Left renal pelvis (tissue), 4 donors: Measurements from ENCODE around the gene OPN4. TPM values are rescaled to one million over a fixed set of nuclear protein-coding genes. Genes with fewer than 3 reads are reported as not detected.
"Not testable (repeated sequence)": the region's sequence is repeated elsewhere in the genome, so short reads cannot be mapped to it uniquely, and the experiment has no call there.

Source experiments
- DNase-seq, 4 donors: peaks; one replicate each; pipeline ENCODE4 v3.0.0-alpha.2; 2013; ENCODE audit warnings: low read depth in 4 of 4, low spot score in 3 of 4
- polyA plus RNA-seq, 4 donors: library from polyadenylated mRNA; unstranded; fragments of 120-200 nt; gene quantifications; one replicate each; pipeline ENCODE4 v1.2.1, GENCODE V29; 2013; ENCODE audit not compliant: insufficient read length in 4 of 4

Gene OPN4
- polyA plus RNA-seq = not detected

DNA sequence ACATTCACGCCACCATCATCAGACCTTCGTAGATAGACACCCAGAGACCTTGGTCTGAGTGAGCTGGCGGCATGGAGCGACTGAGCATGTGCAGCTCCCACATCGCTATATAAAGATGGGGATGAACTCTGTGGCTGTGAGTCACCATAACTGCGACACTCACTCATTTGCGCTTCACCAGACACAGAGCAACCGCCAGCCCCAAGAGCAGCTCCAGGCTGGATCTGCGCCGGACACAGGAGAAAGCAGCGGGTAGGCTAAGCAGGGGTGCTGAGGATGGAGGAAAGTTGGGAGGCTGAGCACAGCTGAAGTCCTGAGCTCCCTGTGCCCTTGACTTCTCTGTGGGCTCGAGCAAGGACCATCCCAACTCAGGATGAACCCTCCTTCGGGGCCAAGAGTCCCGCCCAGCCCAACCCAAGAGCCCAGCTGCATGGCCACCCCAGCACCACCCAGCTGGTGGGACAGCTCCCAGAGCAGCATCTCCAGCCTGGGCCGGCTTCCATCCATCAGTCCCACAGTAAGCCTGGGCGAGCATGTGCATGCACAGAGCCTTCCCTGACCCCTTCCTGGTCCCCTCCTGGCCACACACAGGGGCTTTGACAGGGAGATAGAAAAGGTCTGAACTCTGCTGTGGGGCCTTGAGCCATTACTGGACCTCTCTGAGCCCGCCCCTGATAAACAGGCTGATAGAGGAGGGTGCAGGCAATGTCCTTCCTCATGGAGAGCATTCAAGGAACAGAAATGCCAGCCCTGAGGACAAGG, at the start of gene OPN4:
OPN4 (plus strand) TSS at position 137 of the 762 bp plus-strand sequence; CDS start at position 374, 237 bp downstream.
- no peak for DNase-seq

GRCh38 chr10:86607674-86608073, 46.7 kb upstream of the OPN4 start:
- DNase-seq = no peak

- no peak for DNase-seq
These were observed 44.4 kb upstream of the OPN4 start for GRCh38 chr10:86609920-86610319.

- DNase-seq = no peak
These were observed 43.0 kb upstream of the OPN4 start for GRCh38 chr10:86611386-86611785.

GRCh38 chr10:86613096-86613495, 41.3 kb upstream of the OPN4 start:
- DNase-seq = no peak

DNA sequence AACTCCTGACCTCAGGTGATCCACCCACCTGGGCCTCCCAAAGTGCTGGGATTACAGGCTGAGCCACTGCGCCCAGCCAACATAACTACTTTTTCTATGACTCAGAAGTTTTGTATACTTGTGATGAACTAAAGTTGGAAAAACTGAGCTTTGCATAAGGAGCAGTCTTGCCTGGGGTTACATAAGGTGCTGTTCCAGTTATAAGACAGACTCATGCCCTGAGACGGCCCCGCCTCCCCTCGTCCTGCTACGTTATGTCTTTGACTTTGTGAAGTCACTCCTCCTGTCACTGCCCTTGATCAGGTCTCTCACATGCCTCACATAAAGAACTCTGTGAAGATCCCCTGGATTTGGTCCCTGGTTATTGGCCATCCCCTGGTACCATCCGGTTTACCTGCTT, 40.4 kb upstream of the OPN4 start:
- DNase-seq = no peak

GRCh38 chr10:86614853-86615252, 39.5 kb upstream of the OPN4 start:
- no peak for DNase-seq

- DNase-seq = not testable (repeated sequence)
These were observed 37.1 kb upstream of the OPN4 start for GRCh38 chr10:86617278-86617677.

DNA sequence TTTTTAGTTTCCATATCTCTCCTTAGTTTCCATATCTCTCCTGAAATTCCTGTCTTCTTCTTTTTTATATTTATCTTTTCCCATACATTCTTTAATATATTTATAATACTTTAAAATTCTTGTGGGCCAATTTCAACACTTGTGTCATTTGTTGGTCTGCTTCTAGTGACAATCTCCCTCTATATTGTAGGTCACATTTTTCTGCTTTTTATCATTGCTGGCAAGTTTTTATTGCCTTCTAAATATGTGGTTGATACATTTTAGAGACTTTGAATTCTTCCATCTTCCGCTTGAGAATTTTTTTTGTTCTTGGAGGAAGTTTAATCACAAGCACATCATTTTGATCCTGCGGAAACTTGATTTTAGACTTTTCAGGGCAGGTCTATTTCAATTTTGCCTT, 26.0 kb upstream of the OPN4 start:
- no peak for DNase-seq

DNA sequence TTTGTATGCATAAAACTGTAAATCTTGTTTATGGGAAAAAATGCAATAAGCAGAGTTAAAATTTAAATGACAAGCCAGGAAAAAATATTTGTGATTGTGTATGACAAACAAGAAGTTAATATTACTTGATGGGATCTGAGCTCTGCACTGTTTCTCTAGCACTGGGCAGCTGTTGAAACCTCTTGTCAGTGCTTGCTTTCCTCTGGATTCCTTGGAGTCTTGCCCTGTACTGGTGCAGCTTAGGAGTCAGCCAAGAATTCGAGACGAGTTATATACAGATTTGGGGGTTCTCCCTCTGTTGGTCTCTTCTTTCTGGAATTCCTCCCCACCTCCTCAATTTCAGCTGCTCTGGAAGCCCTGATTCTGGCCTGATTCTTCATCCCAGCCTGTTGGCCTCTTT, 24.3 kb upstream of the OPN4 start:
- DNase-seq = no peak

DNA sequence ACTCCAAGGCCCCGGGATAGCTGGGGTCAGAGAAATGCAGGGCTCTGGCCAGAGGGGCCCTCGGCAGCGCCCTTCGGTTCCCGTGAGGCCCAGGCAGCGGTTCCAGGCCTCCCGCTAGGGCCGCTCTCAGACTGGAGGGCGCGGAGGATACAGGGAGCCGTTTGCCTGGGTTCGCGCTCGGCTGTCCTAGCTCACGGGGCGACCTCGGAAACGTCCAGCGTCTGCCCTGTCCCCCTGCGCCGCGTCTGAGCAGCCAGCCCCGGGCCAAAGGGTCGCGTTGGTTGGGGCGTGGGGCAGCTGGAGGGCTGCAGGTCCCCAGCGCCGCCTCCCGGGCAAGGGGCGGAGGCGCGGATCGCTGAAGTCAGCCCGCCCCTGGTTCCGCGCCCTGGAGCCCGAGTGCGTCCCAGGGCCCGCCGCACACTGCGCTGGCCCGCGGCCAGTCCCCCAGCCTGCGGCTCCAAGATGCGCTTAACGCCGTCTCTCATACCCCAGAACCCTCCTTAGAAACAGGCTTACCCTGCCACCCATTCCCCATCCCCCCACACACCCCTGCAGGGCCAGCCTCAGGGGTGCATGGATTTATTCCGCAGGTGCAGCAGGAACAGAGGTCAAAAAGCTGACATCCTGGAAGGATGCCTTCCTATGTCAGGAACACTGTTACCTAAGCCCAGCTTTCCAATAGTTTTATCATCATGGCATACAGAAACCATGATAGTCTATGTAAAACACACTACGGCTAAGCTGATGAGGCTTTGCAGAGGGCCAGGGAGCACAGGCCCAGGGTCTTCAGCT, 22.1 kb upstream of the OPN4 start:
- DNase-seq = no peak

DNA sequence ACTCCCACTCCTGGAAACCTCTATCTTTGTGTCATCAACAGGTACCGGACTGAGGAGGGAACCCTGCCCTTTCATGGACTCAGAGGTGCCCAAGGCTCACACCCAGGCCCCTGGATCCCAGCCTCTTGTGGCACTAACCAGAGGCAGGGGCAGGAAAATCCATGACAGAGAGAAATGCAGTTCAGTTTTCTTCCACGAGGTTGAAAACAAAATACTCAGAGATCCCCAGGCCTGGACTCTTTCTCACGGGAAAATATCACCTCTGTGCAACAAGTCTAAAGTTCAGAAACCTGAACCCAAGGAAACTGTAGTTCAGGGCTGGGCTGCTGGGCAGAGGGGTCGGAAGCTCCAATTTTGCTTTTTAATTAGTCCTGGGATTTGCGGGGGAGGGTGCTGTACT, 21.4 kb upstream of the OPN4 start:
- no peak for DNase-seq

DNA sequence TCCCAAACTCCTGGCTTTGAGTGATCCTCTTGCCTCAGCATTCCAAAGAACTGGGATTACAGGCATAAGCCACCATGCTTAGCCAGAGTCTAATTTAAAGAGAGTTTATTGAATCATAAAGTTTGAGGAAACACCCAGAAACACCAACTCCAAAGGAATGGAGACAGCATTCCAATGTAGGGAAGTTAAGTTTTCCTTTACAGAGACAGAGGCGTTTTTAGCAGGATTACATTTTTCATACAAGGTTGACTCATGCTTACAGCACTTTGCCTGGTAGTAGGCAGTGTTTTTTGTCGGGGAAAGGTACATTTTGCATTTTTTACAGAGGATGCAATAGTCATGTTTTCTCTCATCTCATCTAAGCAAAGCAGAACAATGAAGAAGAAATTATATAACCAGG, 18.9 kb upstream of the OPN4 start:
- no peak for DNase-seq

DNA sequence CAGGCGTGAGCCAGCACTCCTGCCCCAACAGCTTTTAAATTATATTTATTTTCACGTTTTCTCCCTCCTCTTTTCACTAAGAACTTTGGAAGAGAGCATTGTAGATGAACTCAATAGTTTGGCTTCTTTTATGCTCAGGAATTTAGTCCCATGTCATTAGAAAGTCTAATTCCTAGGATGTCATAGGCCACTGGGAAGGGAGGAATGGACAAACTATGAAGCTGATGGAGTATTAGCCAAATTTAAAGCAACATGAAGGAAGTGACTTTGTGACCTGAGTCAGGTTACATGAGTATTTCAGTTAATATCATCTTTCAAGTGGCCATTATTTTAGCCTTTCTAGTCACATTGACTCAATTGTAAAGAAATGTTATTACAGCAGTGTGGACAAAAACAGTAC, 18.0 kb upstream of the OPN4 start:
- no peak for DNase-seq

DNA sequence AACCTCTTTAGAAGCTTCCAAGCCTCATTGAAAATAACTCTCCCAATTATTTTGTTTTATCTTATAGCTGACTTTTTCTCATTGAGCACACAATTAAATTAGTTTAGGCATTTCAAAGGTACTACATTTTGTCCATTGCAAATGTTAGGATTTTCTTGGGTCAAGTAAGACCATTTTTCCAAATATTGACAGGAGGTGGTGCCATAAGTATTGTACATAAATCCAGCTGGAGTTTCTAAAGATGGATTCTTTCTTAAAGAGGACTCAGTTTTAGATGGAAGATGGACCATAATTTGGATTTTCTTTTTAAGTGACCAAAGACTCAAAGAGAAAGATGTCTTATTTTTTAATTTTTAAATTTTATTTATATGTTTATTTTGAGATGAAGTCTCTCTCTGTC, 12.3 kb upstream of the OPN4 start:
- DNase-seq = no peak

GRCh38 chr10:86642499-86642898, 11.8 kb upstream of the OPN4 start:
- no peak for DNase-seq

- DNase-seq = no peak
These were observed 10.1 kb upstream of the OPN4 start for GRCh38 chr10:86644152-86644793.

- no peak for DNase-seq
These were observed 9.4 kb upstream of the OPN4 start for GRCh38 chr10:86644794-86645445.

DNA sequence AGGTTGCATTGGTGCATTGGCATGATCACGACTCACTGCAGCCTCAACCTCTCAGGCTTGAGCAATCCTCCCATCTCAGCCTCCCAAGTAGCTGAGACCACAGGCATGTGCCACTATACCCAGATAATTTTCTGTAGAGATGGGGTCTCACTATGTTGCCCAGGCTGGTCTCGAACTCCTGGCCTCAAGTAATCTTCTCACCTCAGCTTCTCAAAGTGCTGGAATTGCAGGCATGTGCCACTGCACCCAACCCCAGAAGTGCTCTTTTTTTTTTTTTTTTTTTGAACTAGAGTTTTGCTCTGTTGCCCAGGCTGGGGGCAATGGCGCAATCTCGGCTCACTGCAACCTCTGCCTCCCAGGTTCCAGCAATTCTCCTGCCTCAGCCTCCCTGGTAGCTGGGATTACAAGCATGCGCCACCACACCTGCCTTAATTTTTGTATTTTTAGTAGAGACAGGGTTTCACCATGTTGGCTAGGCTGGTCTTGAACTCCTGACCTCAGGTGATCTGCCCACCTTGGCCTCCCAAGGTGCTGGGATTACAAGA, 8.7 kb upstream of the OPN4 start:
- DNase-seq = not testable (repeated sequence)

DNA sequence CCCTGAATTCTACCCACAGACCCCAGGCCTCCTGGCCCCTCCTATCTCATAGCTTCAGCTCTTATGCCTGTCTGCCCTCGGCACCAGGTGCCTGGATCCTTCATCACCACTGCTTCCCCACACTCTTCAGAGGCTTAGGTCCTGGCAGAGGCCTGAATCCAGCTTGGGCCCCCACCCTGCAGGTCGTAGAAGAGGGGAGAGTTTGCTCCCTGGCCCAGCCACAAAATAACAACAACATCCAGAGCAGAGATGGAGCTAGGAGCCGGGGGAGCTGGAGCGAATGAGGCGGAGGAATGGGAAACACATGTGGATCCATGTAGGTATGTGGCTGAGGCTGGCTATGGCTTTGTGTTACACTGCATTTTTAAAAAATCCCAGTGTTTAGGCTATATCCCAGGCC, 7.8 kb upstream of the OPN4 start:
- DNase-seq = no peak

DNA sequence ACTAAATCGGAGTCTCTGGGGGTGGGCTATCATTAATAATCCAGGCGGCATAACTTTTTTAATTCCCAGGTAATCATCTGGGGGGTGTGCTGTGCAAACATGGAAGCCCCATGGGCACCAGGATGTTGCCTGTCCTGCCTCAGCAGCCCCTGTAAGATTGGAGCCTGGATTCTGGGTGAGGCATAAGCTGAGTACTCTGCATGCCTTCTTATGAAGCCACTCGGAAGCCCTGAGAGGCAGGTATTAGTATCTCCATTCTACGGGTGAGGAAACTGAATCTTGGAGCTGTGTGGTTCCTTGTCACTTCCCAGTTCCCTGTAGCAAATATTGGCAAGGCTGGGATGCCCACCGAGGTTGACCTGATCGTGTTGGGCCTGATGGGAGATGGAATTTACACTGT, 7.4 kb upstream of the OPN4 start:
- no peak for DNase-seq
